WTC11 (cell line): ENCODE results near the gene TTC39B. TPM values are rescaled to one million over a fixed set of nuclear protein-coding genes. Genes with fewer than 3 reads are reported as not detected.
A peak's percentile ranks its signal among the peaks of the same experiment; 100 is the strongest.

ENCODE experiments used
- ATAC-seq: fragments of 200-7000 bp; cut with Tn5 transposase; 2 replicates; pipeline ENCODE4 v1.10.0; 2021; ENCODE audit warnings: mild to moderate bottlenecking, moderate library complexity
- CTCF ChIA-PET: fragments of 300-600 bp; sonication (Branson Sonifier 250); formaldehyde crosslinking; loops from one replicate; lab custom pipeline; 2021; ENCODE audit warnings: antibody characterized with exemption; lab: Charles Lee
- POLR2A ChIA-PET: fragments of 350-600 bp; sonication (Branson Sonifier 250); formaldehyde crosslinking; loops from one replicate; lab custom pipeline; 2021; ENCODE audit warnings: antibody characterized with exemption; lab: Charles Lee
- DNase-seq: peaks from one replicate; pipeline ENCODE4 v3.0.0; 2021; ENCODE audit warnings: low spot score
- H3K27ac Mint-ChIP-seq: 2 replicates; pipeline ENCODE4 v1.8.0; 2021; ENCODE audit warnings: mixed read lengths
- H3K27me3 Mint-ChIP-seq: 2 replicates; pipeline ENCODE4 v1.8.0; 2021; ENCODE audit warnings: low read depth, mild to moderate bottlenecking, moderate library complexity, mixed read lengths
- H3K36me3 Mint-ChIP-seq: 2 replicates; pipeline ENCODE4 v1.8.0; 2021; ENCODE audit warnings: mixed read lengths
- H3K4me1 Mint-ChIP-seq: 2 replicates; pipeline ENCODE4 v1.8.0; 2022; ENCODE audit warnings: mixed read lengths
- H3K4me3 Mint-ChIP-seq: 2 replicates; pipeline ENCODE4 v1.8.0; 2021; ENCODE audit warnings: mild to moderate bottlenecking, moderate library complexity, mixed read lengths
- H3K9me3 Mint-ChIP-seq: 2 replicates; pipeline ENCODE4 v1.8.0; 2021; ENCODE audit warnings: mixed read lengths
- ARID4B ChIP-seq: sonication (generic); formaldehyde crosslinking; IDR thresholded peaks from 2 replicates; pipeline ENCODE4 v1.8.0; 2023; ENCODE audit warnings: missing genetic modification reagents, mild to moderate bottlenecking, borderline replicate concordance
- ATF1 ChIP-seq: sonication (generic); formaldehyde crosslinking; IDR thresholded peaks from 2 replicates; pipeline ENCODE4 v1.8.1; 2023; ENCODE audit warnings: mild to moderate bottlenecking, moderate library complexity, missing genetic modification reagents
- CBFB ChIP-seq: sonication (generic); formaldehyde crosslinking; IDR thresholded peaks from 2 replicates; pipeline ENCODE4 v1.8.1; 2022; ENCODE audit warnings: mild to moderate bottlenecking, low read depth, missing genetic modification reagents
- CREM ChIP-seq: sonication (generic); formaldehyde crosslinking; IDR thresholded peaks from 2 replicates; pipeline ENCODE4 v1.8.1; 2022; ENCODE audit warnings: mild to moderate bottlenecking, missing genetic modification reagents, moderate library complexity
- GABPB1 ChIP-seq: sonication (generic); formaldehyde crosslinking; IDR thresholded peaks from 2 replicates; pipeline ENCODE4 v1.8.1; 2023; ENCODE audit warnings: mild to moderate bottlenecking, missing genetic modification reagents
- HMGXB4 ChIP-seq: sonication (generic); formaldehyde crosslinking; IDR thresholded peaks from 2 replicates; pipeline ENCODE4 v1.8.1; 2023; ENCODE audit warnings: mild to moderate bottlenecking, moderate library complexity, missing genetic modification reagents
- KAT7 ChIP-seq: sonication (generic); formaldehyde crosslinking; IDR thresholded peaks from 2 replicates; pipeline ENCODE4 v1.8.1; 2023; ENCODE audit warnings: missing genetic modification reagents, mild to moderate bottlenecking, borderline replicate concordance
- NFATC4 ChIP-seq: fragments of 250-450 bp; sonication (Bioruptor Pico); IDR thresholded peaks from 2 replicates; pipeline ENCODE4 v1.9.0; 2021; ENCODE audit warnings: mild to moderate bottlenecking
- SMAD3 ChIP-seq: sonication (generic); formaldehyde crosslinking; IDR thresholded peaks from 2 replicates; pipeline ENCODE4 v1.8.0; 2022; ENCODE audit warnings: missing genetic modification reagents, mild to moderate bottlenecking, borderline replicate concordance
- STAT6 ChIP-seq: sonication (generic); formaldehyde crosslinking; conservative IDR thresholded peaks from 2 replicates; pipeline ENCODE4 v1.8.1; 2023; ENCODE audit warnings: mild to moderate bottlenecking, low read depth, missing genetic modification reagents, moderate library complexity
- TCF7 ChIP-seq: sonication (generic); formaldehyde crosslinking; IDR thresholded peaks from 2 replicates; pipeline ENCODE4 v1.8.0; 2022; ENCODE audit warnings: mild to moderate bottlenecking, low read depth, missing genetic modification reagents, moderate library complexity
- TEAD4 ChIP-seq: sonication (generic); formaldehyde crosslinking; IDR thresholded peaks from 2 replicates; pipeline ENCODE4 v1.8.0; 2022; ENCODE audit warnings: mild to moderate bottlenecking, missing genetic modification reagents
- USF2 ChIP-seq: sonication (generic); formaldehyde crosslinking; IDR thresholded peaks from 2 replicates; pipeline ENCODE4 v1.8.1; 2023; ENCODE audit warnings: mild to moderate bottlenecking, missing genetic modification reagents, moderate library complexity
- ZBTB21 ChIP-seq: sonication (generic); formaldehyde crosslinking; IDR thresholded peaks from 2 replicates; pipeline ENCODE4 v1.8.1; 2023; ENCODE audit warnings: mild to moderate bottlenecking, missing genetic modification reagents, borderline replicate concordance
- ZNF121 ChIP-seq: sonication (generic); formaldehyde crosslinking; IDR thresholded peaks from 2 replicates; pipeline ENCODE4 v1.8.0; 2023; ENCODE audit warnings: missing genetic modification reagents
- ZNF219 ChIP-seq: sonication (generic); formaldehyde crosslinking; IDR thresholded peaks from 2 replicates; pipeline ENCODE4 v1.8.0; 2023; ENCODE audit warnings: missing genetic modification reagents, mild to moderate bottlenecking, borderline replicate concordance
- ZNF232 ChIP-seq: sonication (generic); formaldehyde crosslinking; IDR thresholded peaks from 2 replicates; pipeline ENCODE4 v1.8.0; 2022; ENCODE audit warnings: mild to moderate bottlenecking, missing genetic modification reagents
- ZNF263 ChIP-seq: sonication (generic); formaldehyde crosslinking; IDR thresholded peaks from 2 replicates; pipeline ENCODE4 v1.8.1; 2022; ENCODE audit warnings: low read depth, mild to moderate bottlenecking, moderate library complexity, missing genetic modification reagents
- ZNF423 ChIP-seq: fragments of 250-450 bp; sonication (Bioruptor Pico); IDR thresholded peaks from 2 replicates; pipeline ENCODE4 v2.1.2; 2022; ENCODE audit warnings: mild to moderate bottlenecking, moderate library complexity
- total RNA-seq: library from RNA; stranded (reverse); gene quantifications from 3 replicates; pipeline ENCODE4 v1.2.3, GENCODE V29; 2021
- TF ChIP-seq, protein P1 (sequence below): sonication (generic); formaldehyde crosslinking; IDR thresholded peaks from 2 replicates; pipeline ENCODE4 v1.8.0; 2022; ENCODE audit warnings: mild to moderate bottlenecking, missing genetic modification reagents
- TF ChIP-seq, protein P2 (sequence below): sonication (generic); formaldehyde crosslinking; conservative IDR thresholded peaks from 2 replicates; pipeline ENCODE4 v1.8.1; 2022; ENCODE audit warnings: mild to moderate bottlenecking, missing genetic modification reagents
- TF ChIP-seq, protein P3 (sequence below): sonication (generic); formaldehyde crosslinking; IDR thresholded peaks from 2 replicates; pipeline ENCODE4 v1.8.1; 2022; ENCODE audit warnings: mild to moderate bottlenecking, moderate library complexity, missing genetic modification reagents
- TF ChIP-seq, protein P4 (sequence below): sonication (generic); formaldehyde crosslinking; IDR thresholded peaks from 2 replicates; pipeline ENCODE4 v1.8.1; 2022; ENCODE audit warnings: low read depth, missing genetic modification reagents, borderline replicate concordance

Gene TTC39B
- total RNA-seq, 1 experiment from 2014 or later, result 12.5 TPM

- Mint-ChIP-seq H3K4me1 (peaks cover 11% of the 10 kb centered on the region), H3K27ac (no peak overlapping the region), H3K27me3 (no peaks in the 10 kb centered on the region), H3K36me3 (peaks cover 4% of the 10 kb centered on the region; the same call in 1 of the 2 replicates), H3K9me3 (peaks cover 9% of the 10 kb centered on the region), H3K4me3 (no peak overlapping the region)
- no peak for DNase-seq
- CTCF ChIA-PET, result no interaction called here
- POLR2A ChIA-PET, result no interaction called here
- TF ChIP-seq CBFB (CRISPR knock-in tag) (no peak), SMAD3 (CRISPR knock-in tag) (no peak), ZNF423 (CRISPR knock-in tag) (no peak), TCF7 (no peak), ATF1 (CRISPR knock-in tag) (no peak), ARID4B (CRISPR knock-in tag) (no peak), KAT7 (CRISPR knock-in tag) (no peak), NFATC4 (no peak), ZNF232 (CRISPR knock-in tag) (no peak), ZNF121 (CRISPR knock-in tag) (no peak), CREM (CRISPR knock-in tag) (no peak), TEAD4 (no peak)
- TF ChIP-seq, protein P1, sequence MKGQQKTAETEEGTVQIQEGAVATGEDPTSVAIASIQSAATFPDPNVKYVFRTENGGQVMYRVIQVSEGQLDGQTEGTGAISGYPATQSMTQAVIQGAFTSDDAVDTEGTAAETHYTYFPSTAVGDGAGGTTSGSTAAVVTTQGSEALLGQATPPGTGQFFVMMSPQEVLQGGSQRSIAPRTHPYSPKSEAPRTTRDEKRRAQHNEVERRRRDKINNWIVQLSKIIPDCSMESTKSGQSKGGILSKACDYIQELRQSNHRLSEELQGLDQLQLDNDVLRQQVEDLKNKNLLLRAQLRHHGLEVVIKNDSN (CRISPR knock-in tag), result no peak
- TF ChIP-seq, protein P2, sequence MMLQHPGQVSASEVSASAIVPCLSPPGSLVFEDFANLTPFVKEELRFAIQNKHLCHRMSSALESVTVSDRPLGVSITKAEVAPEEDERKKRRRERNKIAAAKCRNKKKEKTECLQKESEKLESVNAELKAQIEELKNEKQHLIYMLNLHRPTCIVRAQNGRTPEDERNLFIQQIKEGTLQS, result no peak
- TF ChIP-seq, protein P3, sequence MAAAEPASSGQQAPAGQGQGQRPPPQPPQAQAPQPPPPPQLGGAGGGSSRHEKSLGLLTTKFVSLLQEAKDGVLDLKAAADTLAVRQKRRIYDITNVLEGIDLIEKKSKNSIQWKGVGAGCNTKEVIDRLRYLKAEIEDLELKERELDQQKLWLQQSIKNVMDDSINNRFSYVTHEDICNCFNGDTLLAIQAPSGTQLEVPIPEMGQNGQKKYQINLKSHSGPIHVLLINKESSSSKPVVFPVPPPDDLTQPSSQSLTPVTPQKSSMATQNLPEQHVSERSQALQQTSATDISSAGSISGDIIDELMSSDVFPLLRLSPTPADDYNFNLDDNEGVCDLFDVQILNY (CRISPR knock-in tag), result no peak
- no peak for ATAC-seq
These were observed 143.1 kb downstream of the TTC39B start for GRCh38 chr9:15163931-15164330.

DNA sequence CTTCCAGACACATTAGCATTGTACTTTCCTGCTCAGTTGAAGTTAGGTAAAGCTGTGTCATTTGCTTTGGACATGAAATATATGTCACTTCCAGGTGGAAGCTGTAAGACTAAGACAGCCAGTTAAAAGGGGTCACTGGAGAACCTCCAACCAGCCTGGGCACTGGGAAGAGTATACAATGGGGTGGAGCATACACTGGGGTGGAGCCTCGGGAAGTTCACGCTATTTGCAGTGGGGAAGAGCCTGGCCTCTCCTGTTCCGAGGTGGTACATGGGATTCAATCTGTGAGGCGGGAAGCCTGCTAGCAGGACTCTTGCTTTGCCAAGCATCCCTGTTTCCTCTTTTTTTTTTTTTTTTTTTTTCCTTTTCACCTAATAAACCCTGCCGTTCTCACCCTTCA is 145.3 kb downstream of the TTC39B start:
- peaks cover 16% of the 10 kb centered on the region for H3K4me1 Mint-ChIP-seq
- peak; percentile 78 for ATAC-seq
- DNase-seq, result no peak
- ChIA-PET CTCF (no interaction called here), POLR2A (no interaction called here)
- H3K9me3 Mint-ChIP-seq, result peaks cover 14% of the 10 kb centered on the region
- no peaks in the 10 kb centered on the region for H3K27me3 Mint-ChIP-seq
- no peaks in the 10 kb centered on the region for H3K36me3 Mint-ChIP-seq
- no peak overlapping the region for H3K4me3 Mint-ChIP-seq
- no peak overlapping the region for H3K27ac Mint-ChIP-seq
- TF ChIP-seq GABPB1 (CRISPR knock-in tag) (no peak), HMGXB4 (CRISPR knock-in tag) (no peak), ZNF263 (no peak), ZNF219 (CRISPR knock-in tag) (no peak), ZBTB21 (CRISPR knock-in tag) (no peak), STAT6 (CRISPR knock-in tag) (no peak), USF2 (CRISPR knock-in tag) (no peak)
- TF ChIP-seq, protein P4, sequence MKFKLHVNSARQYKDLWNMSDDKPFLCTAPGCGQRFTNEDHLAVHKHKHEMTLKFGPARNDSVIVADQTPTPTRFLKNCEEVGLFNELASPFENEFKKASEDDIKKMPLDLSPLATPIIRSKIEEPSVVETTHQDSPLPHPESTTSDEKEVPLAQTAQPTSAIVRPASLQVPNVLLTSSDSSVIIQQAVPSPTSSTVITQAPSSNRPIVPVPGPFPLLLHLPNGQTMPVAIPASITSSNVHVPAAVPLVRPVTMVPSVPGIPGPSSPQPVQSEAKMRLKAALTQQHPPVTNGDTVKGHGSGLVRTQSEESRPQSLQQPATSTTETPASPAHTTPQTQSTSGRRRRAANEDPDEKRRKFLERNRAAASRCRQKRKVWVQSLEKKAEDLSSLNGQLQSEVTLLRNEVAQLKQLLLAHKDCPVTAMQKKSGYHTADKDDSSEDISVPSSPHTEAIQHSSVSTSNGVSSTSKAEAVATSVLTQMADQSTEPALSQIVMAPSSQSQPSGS (CRISPR knock-in tag), result no peak
